AG09319 (cell line): ENCODE measurements around the gene ARL2BP.
A peak's percentile ranks its signal among the peaks of the same experiment; 100 is the strongest.

Experiments
- DNase-seq: peaks from one replicate; pipeline ENCODE4 v3.0.0-alpha.2; 2010; ENCODE audit warnings: low read depth; ENCODE audit errors: extremely low read depth
- TF ChIP-seq, protein P1 (sequence below): IDR thresholded peaks from 2 replicates; pipeline ENCODE4 v1.5.1; 2011; ENCODE audit warnings: low read depth, mild to moderate bottlenecking, inconsistent platforms, low read length, moderate library complexity

Gene ARL2BP

DNA sequence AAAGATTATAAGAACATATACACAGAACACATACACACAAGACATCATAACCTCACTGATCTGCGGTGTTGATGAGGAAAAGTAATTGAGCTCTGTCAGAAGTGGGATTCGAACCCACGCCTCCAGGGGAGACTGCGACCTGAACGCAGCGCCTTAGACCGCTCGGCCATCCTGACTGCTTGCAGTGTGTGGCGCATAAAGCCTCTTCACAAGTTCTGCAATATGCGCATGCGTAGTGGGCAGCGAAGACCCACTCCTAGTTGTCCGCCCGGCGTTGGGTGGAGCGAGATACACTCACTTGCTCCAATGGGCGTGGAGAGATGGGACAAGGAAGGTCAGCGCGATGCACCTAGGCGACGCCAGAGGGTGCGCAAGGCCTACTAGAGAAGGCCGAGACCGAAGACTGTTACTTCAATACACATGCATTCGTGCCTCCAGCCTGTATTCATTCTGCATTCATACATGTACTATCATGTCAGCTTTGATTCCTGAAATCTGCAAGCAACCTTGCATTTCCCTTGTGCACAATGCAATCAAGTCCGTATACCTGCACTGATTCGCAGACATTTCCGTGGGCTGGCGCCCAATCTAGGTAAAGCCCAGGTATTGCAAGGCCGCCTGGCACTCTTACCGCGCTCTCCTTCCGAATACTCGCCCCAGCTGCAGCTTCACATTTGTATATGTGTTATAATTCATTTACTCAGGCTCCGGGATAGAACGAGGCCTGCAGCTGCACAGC lies 55.5 kb downstream of the ARL2BP start:
- peak; percentile 98 for DNase-seq
- TF ChIP-seq, protein P1, sequence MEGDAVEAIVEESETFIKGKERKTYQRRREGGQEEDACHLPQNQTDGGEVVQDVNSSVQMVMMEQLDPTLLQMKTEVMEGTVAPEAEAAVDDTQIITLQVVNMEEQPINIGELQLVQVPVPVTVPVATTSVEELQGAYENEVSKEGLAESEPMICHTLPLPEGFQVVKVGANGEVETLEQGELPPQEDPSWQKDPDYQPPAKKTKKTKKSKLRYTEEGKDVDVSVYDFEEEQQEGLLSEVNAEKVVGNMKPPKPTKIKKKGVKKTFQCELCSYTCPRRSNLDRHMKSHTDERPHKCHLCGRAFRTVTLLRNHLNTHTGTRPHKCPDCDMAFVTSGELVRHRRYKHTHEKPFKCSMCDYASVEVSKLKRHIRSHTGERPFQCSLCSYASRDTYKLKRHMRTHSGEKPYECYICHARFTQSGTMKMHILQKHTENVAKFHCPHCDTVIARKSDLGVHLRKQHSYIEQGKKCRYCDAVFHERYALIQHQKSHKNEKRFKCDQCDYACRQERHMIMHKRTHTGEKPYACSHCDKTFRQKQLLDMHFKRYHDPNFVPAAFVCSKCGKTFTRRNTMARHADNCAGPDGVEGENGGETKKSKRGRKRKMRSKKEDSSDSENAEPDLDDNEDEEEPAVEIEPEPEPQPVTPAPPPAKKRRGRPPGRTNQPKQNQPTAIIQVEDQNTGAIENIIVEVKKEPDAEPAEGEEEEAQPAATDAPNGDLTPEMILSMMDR: peak; percentile 99

DNA sequence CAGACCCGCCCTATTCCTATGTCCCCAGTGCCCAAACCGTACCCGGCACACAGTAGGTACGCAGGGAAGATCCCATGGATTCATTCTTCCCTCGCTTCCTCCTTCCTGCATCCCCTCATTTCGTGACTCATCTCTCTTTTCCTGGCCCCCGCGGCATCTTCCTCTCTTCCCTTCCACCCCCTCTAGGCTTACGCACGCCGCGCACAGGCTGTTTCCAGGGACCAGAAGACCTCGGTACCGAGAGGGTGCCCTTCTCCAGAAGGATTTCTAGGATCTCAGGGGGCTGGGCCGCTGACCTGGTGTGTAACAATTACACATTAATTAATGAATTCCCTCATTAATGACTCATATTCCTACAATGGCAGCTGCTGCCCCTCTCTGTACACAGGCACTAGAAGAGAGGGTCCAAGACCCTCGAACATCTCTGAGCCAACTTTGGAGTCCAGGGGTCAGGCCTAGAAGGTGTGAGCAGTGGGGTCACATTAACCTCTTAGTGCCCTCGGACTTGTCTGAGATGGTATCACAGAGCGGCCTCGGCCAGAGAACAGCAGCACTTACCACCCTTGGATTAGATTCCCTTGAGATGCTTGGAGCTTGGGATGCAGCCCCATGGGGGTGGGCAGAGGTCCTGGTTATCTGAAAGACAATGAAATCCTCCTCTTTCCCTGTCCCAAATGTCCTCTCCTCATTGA lies 56.2 kb downstream of the ARL2BP start:
- no peak for DNase-seq
- TF ChIP-seq, protein P1: no peak
